Left ventricle myocardium inferior (tissue), 1 donor: Measurements from ENCODE around the gene AMD1. TPM values are rescaled to one million over a fixed set of nuclear protein-coding genes. Genes with fewer than 3 reads are reported as not detected.

Source experiments
- DNase-seq: peaks from one replicate; pipeline ENCODE4 v3.0.0-alpha.2; 2020
- H3K27ac ChIP-seq: fragments of 200-600 bp; replicated peaks from 2 replicates; pipeline ENCODE4 v1.8.0; 2021
- H3K27me3 ChIP-seq: fragments of 200-600 bp; 2 replicates; pipeline ENCODE4 v1.8.0; 2021; ENCODE audit warnings: low read depth
- H3K36me3 ChIP-seq: fragments of 200-600 bp; 2 replicates; pipeline ENCODE4 v1.8.0; 2021
- H3K4me1 ChIP-seq: fragments of 200-600 bp; 2 replicates; pipeline ENCODE4 v1.8.0; 2021
- H3K4me3 ChIP-seq: fragments of 200-600 bp; 2 replicates; pipeline ENCODE4 v1.8.0; 2021; ENCODE audit warnings: mild to moderate bottlenecking, moderate library complexity
- H3K9me3 ChIP-seq: fragments of 200-600 bp; replicated peaks from 2 replicates; pipeline ENCODE4 v1.8.0; 2021
- intact Hi-C: fragments of 100-400 bp; cut with micrococcal nuclease; formaldehyde crosslinking; loops from one replicate; pipeline ENCODE4 v1.11.0; 2022
- total RNA-seq: library from RNA; stranded (reverse); fragmentation: NEBNext Ultra II Directional; extraction: Animal tissue kit (Norgen Biotek cat#: 25700); gene quantifications from one replicate; pipeline ENCODE4 v1.2.1, GENCODE V29; 2021
- TF ChIP-seq, protein P1 (sequence below): fragments of 200-600 bp; IDR thresholded peaks from 2 replicates; pipeline ENCODE4 v1.8.0; 2021; ENCODE audit warnings: antibody characterized with exemption, mild to moderate bottlenecking, borderline replicate concordance
- donor health status: DM: no; HTN: yes; CAD: no; lungs with severe emphysema.

The AMD1 gene
- total RNA-seq, 1 donor from 2014 or later: 72.8 TPM

DNA sequence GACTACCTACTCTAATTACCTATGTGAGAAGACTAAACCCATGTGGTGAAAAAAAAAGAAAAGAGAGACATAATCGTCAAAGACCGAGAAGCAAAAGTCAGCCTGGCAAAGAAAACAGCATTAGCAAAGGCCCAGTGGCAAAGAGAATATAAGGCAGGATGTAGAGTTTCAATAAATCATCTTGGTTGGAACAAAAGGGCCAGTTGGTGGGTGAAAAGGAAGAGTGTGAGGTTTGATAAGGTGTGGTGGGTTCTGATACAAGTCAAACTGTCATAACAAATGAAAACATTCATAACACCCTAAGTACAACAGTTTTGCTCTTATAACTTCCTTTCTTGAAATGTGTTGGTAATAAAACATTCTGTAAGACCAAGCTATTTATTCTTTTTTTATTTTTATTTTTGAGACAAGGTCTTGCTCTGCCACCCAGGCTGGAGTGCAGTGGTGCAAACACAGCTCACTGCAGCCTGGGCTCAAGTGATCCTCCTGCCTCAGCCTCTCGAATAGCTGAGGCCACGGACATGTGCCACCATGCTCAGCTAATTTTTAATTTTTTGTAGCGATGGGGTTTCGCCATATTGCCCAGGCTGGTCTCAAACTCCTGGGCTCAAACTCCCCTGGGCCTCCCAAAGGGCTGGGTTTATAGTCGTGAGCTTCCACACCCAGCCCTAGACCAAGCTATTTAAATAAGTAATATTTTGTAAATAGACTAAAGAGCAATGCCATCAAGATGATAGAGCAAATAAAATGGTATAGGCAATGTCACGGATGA, 65.0 kb downstream of the AMD1 start:
- no peak overlapping the region for H3K4me3 ChIP-seq
- intact Hi-C loops: no loop called here
- no peaks in the 10 kb centered on the region for H3K27me3 ChIP-seq
- DNase-seq: no peak
- TF ChIP-seq, protein P1, sequence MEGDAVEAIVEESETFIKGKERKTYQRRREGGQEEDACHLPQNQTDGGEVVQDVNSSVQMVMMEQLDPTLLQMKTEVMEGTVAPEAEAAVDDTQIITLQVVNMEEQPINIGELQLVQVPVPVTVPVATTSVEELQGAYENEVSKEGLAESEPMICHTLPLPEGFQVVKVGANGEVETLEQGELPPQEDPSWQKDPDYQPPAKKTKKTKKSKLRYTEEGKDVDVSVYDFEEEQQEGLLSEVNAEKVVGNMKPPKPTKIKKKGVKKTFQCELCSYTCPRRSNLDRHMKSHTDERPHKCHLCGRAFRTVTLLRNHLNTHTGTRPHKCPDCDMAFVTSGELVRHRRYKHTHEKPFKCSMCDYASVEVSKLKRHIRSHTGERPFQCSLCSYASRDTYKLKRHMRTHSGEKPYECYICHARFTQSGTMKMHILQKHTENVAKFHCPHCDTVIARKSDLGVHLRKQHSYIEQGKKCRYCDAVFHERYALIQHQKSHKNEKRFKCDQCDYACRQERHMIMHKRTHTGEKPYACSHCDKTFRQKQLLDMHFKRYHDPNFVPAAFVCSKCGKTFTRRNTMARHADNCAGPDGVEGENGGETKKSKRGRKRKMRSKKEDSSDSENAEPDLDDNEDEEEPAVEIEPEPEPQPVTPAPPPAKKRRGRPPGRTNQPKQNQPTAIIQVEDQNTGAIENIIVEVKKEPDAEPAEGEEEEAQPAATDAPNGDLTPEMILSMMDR: no peak
- H3K9me3 ChIP-seq: no peaks in the 10 kb centered on the region
- H3K4me1 ChIP-seq: no peaks in the 10 kb centered on the region
- H3K36me3 ChIP-seq: no peaks in the 10 kb centered on the region
- H3K27ac ChIP-seq: no peak overlapping the region

DNA sequence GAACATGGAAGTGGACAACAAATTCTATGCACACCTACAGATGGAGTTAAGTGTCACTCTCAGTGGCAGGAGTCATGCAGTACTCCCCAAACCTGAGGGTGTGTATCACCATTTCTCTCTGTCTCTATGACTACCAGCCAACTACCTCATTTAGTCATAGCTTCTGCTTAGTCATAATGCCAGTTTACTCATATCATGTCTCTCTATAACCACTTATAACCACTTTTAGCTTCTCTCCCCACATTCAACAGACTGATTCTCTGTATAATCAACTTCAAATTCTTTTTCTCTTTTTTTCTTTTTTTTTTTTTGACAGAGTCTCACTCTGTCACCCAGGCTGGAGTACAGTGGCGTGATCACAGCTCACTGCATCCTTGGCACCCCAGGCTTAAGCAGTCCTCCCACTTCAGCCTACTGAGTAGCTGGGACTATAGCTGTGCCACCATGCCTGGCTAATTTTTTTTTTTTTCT, 70.1 kb downstream of the AMD1 start:
- intact Hi-C loops: loop anchor here (5.0 kb wide), 1 partner anchor 257 kb away; no protein-coding TSS in a partner anchor
- DNase-seq: no peak
- H3K36me3 ChIP-seq: no peaks in the 10 kb centered on the region

More for the DNA sequence above, 70.1 kb downstream of the AMD1 start:
- Histone ChIP-seq H3K4me3 (no peak overlapping the region), H3K27me3 (no peaks in the 10 kb centered on the region), H3K9me3 (no peaks in the 10 kb centered on the region), H3K27ac (no peak overlapping the region), H3K4me1 (no peaks in the 10 kb centered on the region)
- TF ChIP-seq, protein P1: no peak

Other genes with a start within 250 kb of the AMD1 start
- gene CDK19, start 59.3 kb upstream of the AMD1 start, total RNA-seq: 9.1 TPM
- 102 TPM for gene GTF3C6, start 83.9 kb downstream of the AMD1 start, total RNA-seq
- 23.9 TPM for gene RPF2, start 107.3 kb downstream of the AMD1 start, total RNA-seq
- 4.5 TPM for gene SLC16A10, start 212.7 kb downstream of the AMD1 start, total RNA-seq